CD1c-positive myeloid dendritic cell (primary cell): ENCODE data around the gene SLC44A2.

Source experiments
- DNase-seq: peaks from one replicate; pipeline ENCODE4 v3.0.0-alpha.2; 2016; ENCODE audit errors: extremely low spot score

SLC44A2 gene

DNA sequence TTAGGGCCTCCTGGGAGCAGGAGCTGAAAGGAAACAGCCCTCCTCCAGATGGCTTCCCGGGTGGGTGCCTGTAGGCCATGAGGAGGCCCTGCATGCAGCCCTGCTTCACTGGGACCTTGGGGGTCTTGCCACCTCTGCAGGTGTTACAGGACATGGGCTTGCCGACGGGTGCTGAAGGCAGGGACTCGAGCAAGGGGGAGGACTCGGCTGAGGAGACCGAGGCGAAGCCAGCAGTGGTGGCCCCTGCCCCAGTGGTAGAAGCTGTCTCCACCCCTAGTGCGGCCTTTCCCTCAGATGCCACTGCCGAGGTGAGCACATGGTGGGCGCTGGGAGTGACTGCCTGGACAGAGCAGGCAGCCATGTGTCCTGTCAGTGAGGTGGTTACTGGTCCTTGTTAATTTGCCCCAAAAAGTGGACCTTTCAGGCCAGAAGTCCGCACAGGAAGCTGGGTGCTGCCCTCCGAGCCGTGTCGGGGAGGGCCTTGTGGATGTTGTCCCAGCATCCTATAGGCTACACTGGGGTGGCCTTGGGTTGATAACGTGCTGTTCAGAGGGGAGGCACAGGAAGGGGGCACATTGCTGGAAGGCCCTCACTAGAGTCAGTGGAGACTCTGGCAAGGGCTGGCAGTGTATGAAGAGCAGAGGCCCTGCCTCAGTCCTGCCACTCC, 57.2 kb downstream of the SLC44A2 start:
- no peak for DNase-seq

- DNase-seq, result no peak
Measured at GRCh38 chr19:10683064-10683426, 57.7 kb downstream of the SLC44A2 start.

DNA sequence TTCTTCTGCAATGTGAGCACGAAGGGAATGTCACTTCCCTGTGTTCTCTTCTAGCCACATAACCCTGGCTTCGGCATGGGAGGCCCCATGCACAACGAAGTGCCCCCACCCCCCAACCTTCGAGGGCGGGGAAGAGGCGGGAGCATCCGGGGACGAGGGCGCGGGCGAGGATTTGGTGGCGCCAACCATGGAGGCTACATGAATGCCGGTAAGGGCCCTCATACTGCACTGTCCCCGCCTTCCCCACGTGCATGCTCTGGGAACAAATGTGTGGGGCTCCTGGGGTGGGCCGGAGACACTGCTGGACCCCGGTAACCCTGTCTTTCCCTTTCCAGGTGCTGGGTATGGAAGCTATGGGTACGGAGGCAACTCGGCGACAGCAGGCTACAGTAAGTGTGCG, 58.2 kb downstream of the SLC44A2 start:
- no peak for DNase-seq

- no peak for DNase-seq
Measured at GRCh38 chr19:10685210-10685609, 59.9 kb downstream of the SLC44A2 start.

GRCh38 chr19:10686193-10686592, 60.8 kb downstream of the SLC44A2 start:
- no peak for DNase-seq

GRCh38 chr19:10686661-10687517, 61.5 kb downstream of the SLC44A2 start:
- DNase-seq, result no peak

DNA sequence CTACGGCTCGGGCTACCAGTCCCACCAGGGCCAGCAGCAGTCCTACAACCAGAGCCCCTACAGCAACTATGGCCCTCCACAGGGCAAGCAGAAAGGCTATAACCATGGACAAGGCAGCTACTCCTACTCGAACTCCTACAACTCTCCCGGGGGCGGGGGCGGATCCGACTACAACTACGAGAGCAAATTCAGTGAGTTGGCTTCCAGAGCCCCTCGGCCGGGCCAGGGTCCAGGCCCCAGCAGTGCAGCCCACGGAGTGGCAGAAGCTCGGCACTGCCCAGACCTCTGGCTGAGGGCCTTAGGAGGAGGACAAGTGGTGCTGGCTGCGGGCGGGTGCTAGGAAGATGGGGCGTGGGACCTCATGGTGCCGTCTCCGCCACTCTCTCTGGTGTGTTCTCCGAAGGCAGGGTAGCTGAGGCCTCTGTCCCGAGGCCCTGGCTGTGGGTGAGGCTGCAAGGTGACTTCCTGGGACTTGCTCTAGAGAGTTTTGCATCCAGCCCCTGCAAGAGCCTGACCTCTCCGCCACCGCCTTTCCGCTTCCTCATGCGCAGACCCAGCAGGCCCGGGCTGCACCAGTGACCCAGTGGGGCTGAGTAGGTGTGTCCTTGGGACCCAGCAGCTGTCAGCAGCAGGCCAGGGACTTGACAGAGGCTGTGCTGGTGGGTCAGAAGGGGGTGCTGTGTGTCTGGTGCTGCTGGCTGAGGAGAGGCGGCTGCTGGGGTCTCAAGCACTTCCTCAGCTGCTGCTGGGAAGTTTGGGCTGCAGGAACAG, 62.4 kb downstream of the SLC44A2 start:
- DNase-seq, result no peak

DNA sequence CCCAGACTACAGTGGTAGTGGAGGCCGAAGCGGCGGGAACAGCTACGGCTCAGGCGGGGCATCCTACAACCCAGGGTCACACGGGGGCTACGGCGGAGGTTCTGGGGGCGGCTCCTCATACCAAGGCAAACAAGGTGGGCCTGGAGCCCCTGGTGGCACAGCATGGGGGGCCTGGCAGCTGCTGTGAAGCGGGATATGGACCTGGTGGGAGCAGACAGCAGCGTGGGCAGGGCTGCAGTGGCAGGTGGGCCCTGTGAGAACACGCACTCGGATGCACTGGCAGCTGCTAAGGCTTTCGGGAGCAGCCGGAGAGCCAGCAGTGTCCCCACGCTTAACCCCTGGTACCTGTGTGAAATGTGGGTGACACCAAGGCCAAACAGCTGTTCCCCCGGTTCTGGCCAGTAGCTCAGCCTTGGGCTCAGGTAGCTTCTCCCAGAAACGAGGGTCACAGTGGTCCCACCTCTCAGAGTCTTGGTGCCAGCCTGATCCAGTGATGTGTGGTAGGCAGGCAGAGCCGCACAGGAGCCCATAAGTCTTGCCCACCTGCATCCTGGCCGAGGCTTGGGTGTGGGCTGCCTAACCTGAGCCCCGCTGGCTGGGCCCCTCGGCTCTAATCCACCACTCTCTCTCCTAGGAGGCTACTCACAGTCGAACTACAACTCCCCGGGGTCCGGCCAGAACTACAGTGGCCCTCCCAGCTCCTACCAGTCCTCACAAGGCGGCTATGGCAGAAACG, 63.4 kb downstream of the SLC44A2 start:
- no peak for DNase-seq

DNA sequence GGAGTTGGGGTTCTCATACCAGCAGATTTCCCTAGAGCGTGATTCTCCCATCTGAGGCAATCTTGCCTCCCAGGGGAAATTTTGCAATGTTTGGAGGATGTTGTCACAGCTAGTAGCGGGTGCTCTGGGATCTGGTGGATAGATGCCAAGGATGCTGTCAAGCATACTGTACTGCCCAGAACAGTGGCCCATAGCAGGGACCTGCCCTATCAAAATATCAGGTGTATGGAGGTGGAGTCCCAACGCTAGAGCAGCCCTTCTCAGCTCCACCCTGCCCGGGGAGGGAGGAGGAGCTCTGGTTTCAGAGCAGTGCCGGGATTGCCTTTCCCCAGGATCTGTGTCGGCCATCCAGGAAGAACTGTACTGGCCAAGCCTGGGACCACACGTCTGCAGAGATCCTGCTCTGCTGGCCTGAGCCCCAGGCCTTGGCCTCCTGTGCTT, 65.0 kb downstream of the SLC44A2 start:
- no peak for DNase-seq

- DNase-seq, result no peak
Measured at GRCh38 chr19:10691178-10691881, 66.0 kb downstream of the SLC44A2 start.

DNA sequence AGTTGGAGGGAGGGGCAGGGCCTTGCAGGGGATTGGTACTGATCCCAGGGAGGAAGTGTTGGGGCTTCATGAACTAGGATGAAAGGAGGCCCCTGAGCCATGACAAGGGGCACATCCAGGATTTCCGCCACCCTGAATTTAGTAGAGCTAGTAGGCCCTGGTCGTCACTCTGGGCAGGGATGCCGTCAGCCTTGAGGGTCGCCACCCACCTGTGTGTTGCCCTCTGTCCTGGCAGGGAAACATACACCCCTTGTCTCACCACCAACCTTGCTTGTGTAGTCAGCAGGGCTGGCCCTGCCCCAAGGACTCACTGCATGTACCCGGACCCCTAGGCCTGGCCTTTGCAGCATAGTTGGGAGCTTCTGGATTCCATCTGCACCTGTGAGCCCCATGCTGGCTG, 66.5 kb downstream of the SLC44A2 start:
- no peak for DNase-seq

GRCh38 chr19:10692673-10693264, 67.4 kb downstream of the SLC44A2 start:
- no peak for DNase-seq
